BLaER1 (cell line): ENCODE results near the gene TMEM131.
"Not testable (repeated sequence)": the region's sequence is repeated elsewhere in the genome, so short reads cannot be mapped to it uniquely, and the experiment has no call there.

ENCODE experiments used
- H3K27ac ChIP-seq: shearing (Covaris generic); formaldehyde crosslinking; 2 replicates; pipeline ENCODE4 v1.8.1; 2022
- H3K27me3 ChIP-seq: shearing (Covaris generic); formaldehyde crosslinking; 2 replicates; pipeline ENCODE4 v1.8.1; 2022
- H3K36me3 ChIP-seq: shearing (Covaris generic); formaldehyde crosslinking; 2 replicates; pipeline ENCODE4 v1.8.1; 2022
- H3K4me1 ChIP-seq: shearing (Covaris generic); formaldehyde crosslinking; 2 replicates; pipeline ENCODE4 v1.8.1; 2022
- H3K4me2 ChIP-seq: shearing (Covaris generic); formaldehyde crosslinking; 2 replicates; pipeline ENCODE4 v1.8.1; 2022
- H3K4me3 ChIP-seq: shearing (Covaris generic); formaldehyde crosslinking; 2 replicates; pipeline ENCODE4 v1.8.1; 2022
- H3K9ac ChIP-seq: shearing (Covaris generic); formaldehyde crosslinking; 2 replicates; pipeline ENCODE4 v1.8.1; 2022
- H3K9me3 ChIP-seq: shearing (Covaris generic); formaldehyde crosslinking; 2 replicates; pipeline ENCODE4 v1.8.1; 2022
- H4K20me1 ChIP-seq: shearing (Covaris generic); formaldehyde crosslinking; 2 replicates; pipeline ENCODE4 v1.8.1; 2022
- Cebpa-rat ChIP-seq: shearing (Covaris generic); IDR thresholded peaks from 2 replicates; pipeline ENCODE4 v1.8.1; 2022

The TMEM131 gene

GRCh38 chr2:97961534-97961933 is 34.2 kb downstream of the TMEM131 start:
- Histone ChIP-seq H3K27ac (no peak overlapping the region), H3K27me3 (no peaks in the 10 kb centered on the region), H3K36me3 (no peaks in the 10 kb centered on the region), H3K9ac (no peak overlapping the region), H3K4me3 (no peak overlapping the region), H3K9me3 (peaks cover 10% of the 10 kb centered on the region), H3K4me2 (no peak overlapping the region), H4K20me1 (peaks cover 74% of the 10 kb centered on the region), H3K4me1 (peaks cover 16% of the 10 kb centered on the region; the same call in 1 of the 2 replicates)
- no peak for TF ChIP-seq Cebpa-rat

DNA sequence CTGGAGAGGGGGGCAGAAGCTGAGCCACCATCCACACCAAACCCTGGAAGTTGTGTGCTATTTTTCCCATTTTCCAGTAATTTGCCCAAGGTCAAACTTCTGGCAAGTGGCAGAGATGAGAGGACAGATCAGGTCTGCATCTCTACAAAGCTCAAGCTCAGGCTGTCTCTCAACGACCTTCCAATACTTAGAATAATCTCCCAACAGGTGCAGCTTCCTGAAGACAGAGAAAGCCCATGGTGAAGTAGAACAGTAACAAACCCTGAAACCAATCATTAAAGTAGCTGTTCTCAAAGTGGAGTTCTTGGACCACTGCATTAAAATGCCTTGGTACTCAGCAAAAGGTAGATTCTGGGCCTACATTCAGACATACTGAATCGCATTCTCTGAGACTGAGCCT is 37.6 kb downstream of the TMEM131 start:
- no peaks in the 10 kb centered on the region for H3K36me3 ChIP-seq
- no peaks in the 10 kb centered on the region for H3K27me3 ChIP-seq
- peaks cover 10% of the 10 kb centered on the region for H3K9me3 ChIP-seq
- no peak for TF ChIP-seq Cebpa-rat
- peaks cover 62% of the 10 kb centered on the region for H4K20me1 ChIP-seq
- no peak overlapping the region for H3K4me3 ChIP-seq
- H3K27ac ChIP-seq: no peak overlapping the region
- H3K4me2 ChIP-seq: peak overlapping the region; percentile 0; the same call in 1 of the 2 replicates
- H3K4me1 ChIP-seq: peaks cover 16% of the 10 kb centered on the region; the same call in 1 of the 2 replicates
- no peak overlapping the region for H3K9ac ChIP-seq

GRCh38 chr2:97957432-97958183 is 38.1 kb downstream of the TMEM131 start:
- no peak overlapping the region for H3K4me3 ChIP-seq
- no peaks in the 10 kb centered on the region for H3K36me3 ChIP-seq
- H3K9ac ChIP-seq: no peak overlapping the region
- H3K4me2 ChIP-seq: peak overlapping the region; percentile 0; the same call in 1 of the 2 replicates
- peaks cover 8% of the 10 kb centered on the region for H3K9me3 ChIP-seq
- no peaks in the 10 kb centered on the region for H3K27me3 ChIP-seq
- H3K27ac ChIP-seq: no peak overlapping the region
- H3K4me1 ChIP-seq: peaks cover 16% of the 10 kb centered on the region; the same call in 1 of the 2 replicates
- TF ChIP-seq Cebpa-rat: no peak
- H4K20me1 ChIP-seq: peaks cover 59% of the 10 kb centered on the region

- Histone ChIP-seq H4K20me1 (peaks cover 65% of the 10 kb centered on the region), H3K4me1 (peaks cover 16% of the 10 kb centered on the region; the same call in 1 of the 2 replicates)
- not testable (repeated sequence) for H3K9ac ChIP-seq, H3K4me3 ChIP-seq, H3K27ac ChIP-seq, H3K9me3 ChIP-seq, H3K4me2 ChIP-seq, H3K36me3 ChIP-seq, H3K27me3 ChIP-seq
These were observed 39.0 kb downstream of the TMEM131 start for GRCh38 chr2:97956753-97957152.

DNA sequence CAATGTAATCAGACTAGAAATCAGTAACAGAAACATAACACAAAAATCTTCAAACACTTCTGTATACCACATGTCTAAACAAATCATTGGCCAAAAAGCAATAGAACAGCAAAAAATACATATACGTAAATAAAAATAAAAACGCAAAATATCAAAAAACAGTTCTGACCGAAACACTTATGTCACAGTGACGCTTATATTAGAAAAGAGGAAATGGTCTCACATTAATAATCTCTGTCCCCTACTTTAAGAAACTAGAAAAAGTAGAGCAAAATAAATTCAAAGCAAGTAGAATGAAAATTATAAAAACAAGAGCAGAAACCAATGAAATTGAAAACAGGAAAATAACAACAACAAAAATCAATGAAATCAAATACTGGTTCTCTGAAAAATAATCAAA is 41.9 kb downstream of the TMEM131 start:
- Histone ChIP-seq H4K20me1 (peaks cover 69% of the 10 kb centered on the region), H3K27ac (no peak overlapping the region), H3K4me2 (no peak overlapping the region), H3K4me3 (no peak overlapping the region), H3K27me3 (no peaks in the 10 kb centered on the region), H3K9ac (no peak overlapping the region), H3K36me3 (peaks cover 3% of the 10 kb centered on the region; the same call in 1 of the 2 replicates), H3K9me3 (peaks cover 10% of the 10 kb centered on the region), H3K4me1 (peaks cover 16% of the 10 kb centered on the region; the same call in 1 of the 2 replicates)
- no peak for TF ChIP-seq Cebpa-rat

- Histone ChIP-seq H3K4me3 (no peak overlapping the region), H3K27me3 (no peaks in the 10 kb centered on the region), H4K20me1 (peaks cover 61% of the 10 kb centered on the region; the same call in 1 of the 2 replicates), H3K4me1 (peaks cover 2% of the 10 kb centered on the region; the same call in 1 of the 2 replicates), H3K27ac (no peak overlapping the region), H3K9ac (no peak overlapping the region), H3K9me3 (peaks cover 15% of the 10 kb centered on the region), H3K36me3 (peaks cover 3% of the 10 kb centered on the region; the same call in 1 of the 2 replicates), H3K4me2 (no peak overlapping the region)
- no peak for TF ChIP-seq Cebpa-rat
These were observed 43.4 kb downstream of the TMEM131 start for GRCh38 chr2:97952357-97952756.

DNA sequence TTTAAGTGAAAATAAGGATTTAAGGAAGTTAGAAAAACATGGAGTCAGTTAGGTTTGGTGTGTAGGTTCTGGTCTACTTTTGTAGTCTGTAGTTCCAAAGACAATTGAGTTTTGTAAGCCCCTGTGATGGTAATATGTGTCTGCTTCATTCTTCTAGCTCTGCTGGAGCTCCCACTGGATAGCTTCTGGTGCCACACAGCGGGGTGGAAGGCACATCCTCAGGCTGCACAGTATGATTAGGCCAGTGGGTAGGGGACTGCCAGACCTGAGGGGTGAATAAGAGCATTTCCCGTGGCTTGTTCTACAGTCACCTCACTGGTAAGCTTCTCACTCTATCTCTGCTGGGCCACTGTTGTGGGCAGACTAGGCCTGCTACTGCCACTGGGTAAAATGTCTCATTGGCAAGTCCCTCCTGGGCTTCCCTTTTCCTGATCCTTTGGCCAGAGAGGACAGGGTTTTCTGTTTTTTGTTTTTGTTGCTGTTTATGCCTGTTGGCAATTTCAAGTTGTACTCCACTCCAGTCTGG is 44.5 kb downstream of the TMEM131 start:
- Histone ChIP-seq H3K27ac (no peak overlapping the region), H3K4me3 (no peak overlapping the region), H3K4me2 (no peak overlapping the region), H3K36me3 (peaks cover 3% of the 10 kb centered on the region; the same call in 1 of the 2 replicates), H3K27me3 (no peaks in the 10 kb centered on the region), H3K9me3 (peaks cover 15% of the 10 kb centered on the region), H3K9ac (no peak overlapping the region), H3K4me1 (no peaks in the 10 kb centered on the region; the same call in 1 of the 2 replicates), H4K20me1 (peaks cover 61% of the 10 kb centered on the region; the same call in 1 of the 2 replicates)
- TF ChIP-seq Cebpa-rat: no peak

DNA sequence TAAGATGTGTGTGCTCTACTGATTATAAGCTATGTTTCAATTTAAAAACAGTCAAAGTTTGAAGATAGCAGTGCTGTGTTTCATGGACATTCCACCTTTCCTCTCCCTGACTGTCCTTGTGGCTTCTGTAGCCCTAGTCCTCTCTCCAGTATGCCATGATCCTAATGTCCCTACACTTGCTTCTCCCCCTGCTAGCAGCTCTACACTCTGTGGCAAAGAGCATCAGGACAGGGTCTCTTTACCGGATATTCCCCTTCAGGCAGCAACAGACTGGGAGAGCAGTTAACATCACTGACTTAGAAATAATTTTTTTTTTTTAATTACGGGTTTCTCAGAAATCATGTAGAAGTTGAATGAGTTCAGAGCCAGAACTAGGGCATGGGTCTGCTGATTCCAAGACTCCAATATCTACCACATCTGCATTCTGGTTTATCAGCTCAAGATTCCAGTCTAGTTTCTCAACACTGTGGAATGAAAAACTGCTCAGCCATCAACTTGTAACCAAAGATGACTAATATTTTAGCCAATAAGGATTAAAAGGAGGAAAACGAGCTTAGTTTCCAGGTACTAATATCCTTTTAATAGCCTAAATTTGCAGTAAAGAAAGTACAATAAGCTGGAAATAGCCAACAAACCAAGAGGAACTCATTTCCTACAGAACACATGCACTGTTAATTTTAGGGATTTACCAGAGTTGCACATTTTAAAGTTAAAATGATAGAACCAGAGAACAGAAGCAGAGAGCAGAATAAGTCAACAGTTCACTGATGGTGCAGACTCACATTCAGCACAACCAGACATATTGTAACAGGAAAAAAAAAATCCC is 45.2 kb downstream of the TMEM131 start:
- H3K9ac ChIP-seq: no peak overlapping the region

DNA sequence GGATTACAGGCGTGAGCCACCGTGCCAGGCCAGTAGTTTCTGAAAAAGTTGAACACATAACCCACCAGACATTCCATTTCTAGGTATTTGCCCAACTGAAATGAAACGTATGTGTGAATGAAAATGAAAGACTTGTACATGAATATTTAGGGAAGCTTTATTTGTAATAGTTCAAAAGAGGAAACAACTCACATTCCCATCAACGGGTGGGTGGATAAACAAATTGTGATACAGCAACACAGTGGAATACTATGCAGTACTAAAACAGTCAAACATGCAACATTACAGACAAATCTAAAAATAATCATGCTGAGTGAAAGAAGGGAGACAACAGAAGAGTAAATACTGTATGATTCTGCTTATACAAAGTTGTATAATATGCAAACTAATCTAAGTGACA is 46.8 kb downstream of the TMEM131 start:
- Histone ChIP-seq H3K4me2 (no peak overlapping the region), H3K4me1 (no peaks in the 10 kb centered on the region), H3K27me3 (no peaks in the 10 kb centered on the region), H3K4me3 (no peak overlapping the region), H3K9ac (no peak overlapping the region), H3K9me3 (peaks cover 18% of the 10 kb centered on the region), H3K27ac (no peak overlapping the region), H4K20me1 (peaks cover 70% of the 10 kb centered on the region; the same call in 1 of the 2 replicates), H3K36me3 (peaks cover 3% of the 10 kb centered on the region; the same call in 1 of the 2 replicates)
- no peak for TF ChIP-seq Cebpa-rat

More for the DNA sequence above, 45.2 kb downstream of the TMEM131 start:
- no peak for TF ChIP-seq Cebpa-rat
- Histone ChIP-seq H3K27ac (no peak overlapping the region), H3K27me3 (no peaks in the 10 kb centered on the region), H3K4me3 (no peak overlapping the region), H3K4me1 (no peaks in the 10 kb centered on the region; the same call in 1 of the 2 replicates), H3K36me3 (peaks cover 3% of the 10 kb centered on the region; the same call in 1 of the 2 replicates), H3K4me2 (no peak overlapping the region), H3K9me3 (peaks cover 15% of the 10 kb centered on the region), H4K20me1 (peaks cover 58% of the 10 kb centered on the region; the same call in 1 of the 2 replicates)
